DND-41 (cell line): ENCODE measurements around the gene NOL9.
A peak's percentile ranks its signal among the peaks of the same experiment; 100 is the strongest.

ENCODE experiments used
- ATAC-seq: fragments of 200-7000 bp; cut with Tn5 transposase; 3 replicates; pipeline ENCODE4 v1.9.1; 2021; ENCODE audit warnings: low read depth; ENCODE audit not compliant: insufficient read depth
- DNase-seq: peaks from one replicate; pipeline ENCODE4 v3.0.0-alpha.2; 2020
- H2AFZ ChIP-seq: 2 replicates; pipeline ENCODE4 v1.6.0; 2012; ENCODE audit warnings: low read depth, low read length
- H3K27ac ChIP-seq: 2 replicates; pipeline ENCODE4 v1.5.1; 2012; ENCODE audit warnings: low read length, inconsistent platforms
- H3K27me3 ChIP-seq: fragments of 200-600 bp; sonication (generic); 2 replicates; pipeline ENCODE4 v1.6.0; 2012; ENCODE audit warnings: low read length, mild to moderate bottlenecking, inconsistent platforms; ENCODE audit not compliant: insufficient read depth, poor library complexity
- H3K36me3 ChIP-seq: 2 replicates; pipeline ENCODE4 v1.5.1; 2012; ENCODE audit warnings: low read length, inconsistent platforms; ENCODE audit not compliant: insufficient read depth
- H3K4me1 ChIP-seq: 2 replicates; pipeline ENCODE4 v1.5.1; 2012; ENCODE audit warnings: mild to moderate bottlenecking, low read length; ENCODE audit not compliant: insufficient read depth
- H3K4me2 ChIP-seq: 2 replicates; pipeline ENCODE4 v1.6.0; 2012; ENCODE audit warnings: mild to moderate bottlenecking, moderate library complexity, low read length, inconsistent platforms; ENCODE audit not compliant: insufficient read depth
- H3K4me3 ChIP-seq, 2 experiments: fragments of 200-600 bp in 1 of 2; shearing (Covaris generic) in 1 of 2; 2 replicates each; pipeline ENCODE4 v1.5.1; 2012 to 2016; ENCODE audit warnings: inconsistent platforms in 2 of 2, low read length in 2 of 2, mild to moderate bottlenecking in 2 of 2, low read depth in 1 of 2, moderate library complexity in 1 of 2
- H3K79me2 ChIP-seq: 2 replicates; pipeline ENCODE4 v1.6.0; 2012; ENCODE audit warnings: low read length, inconsistent platforms; ENCODE audit not compliant: insufficient read depth
- H3K9ac ChIP-seq: 2 replicates; pipeline ENCODE4 v1.6.0; 2012; ENCODE audit warnings: low read depth, mild to moderate bottlenecking, inconsistent platforms, low read length, moderate library complexity
- H3K9me3 ChIP-seq: 2 replicates; pipeline ENCODE4 v1.5.1; 2012; ENCODE audit warnings: low read length, moderate library complexity, mild to moderate bottlenecking, inconsistent platforms; ENCODE audit not compliant: insufficient read depth, severe bottlenecking
- H4K20me1 ChIP-seq: 2 replicates; pipeline ENCODE4 v1.6.0; 2012; ENCODE audit warnings: low read length; ENCODE audit not compliant: insufficient read depth
- CTCF ChIP-seq: IDR thresholded peaks from 2 replicates; pipeline ENCODE4 v1.5.1; 2012; ENCODE audit warnings: borderline replicate concordance, low read length, moderate library complexity, mild to moderate bottlenecking; ENCODE audit not compliant: poor library complexity, severe bottlenecking; ENCODE audit errors: extremely low read depth
- EZH2 ChIP-seq: IDR thresholded peaks from 3 replicates; pipeline ENCODE4 v1.6.1; 2012; ENCODE audit warnings: borderline replicate concordance, low read depth, mild to moderate bottlenecking, moderate library complexity, low read length, inconsistent platforms; ENCODE audit not compliant: severe bottlenecking

Gene NOL9

GRCh38 chr1:6508154-6508815 lies 46.0 kb downstream of the NOL9 start:
- Histone ChIP-seq H2AFZ (no peak overlapping the region), H3K9me3 (no peaks in the 10 kb centered on the region), H3K4me2 (no peak overlapping the region), H3K36me3 (no peaks in the 10 kb centered on the region), H3K27me3 (no peaks in the 10 kb centered on the region), H3K9ac (no peak overlapping the region), H3K27ac (no peak overlapping the region), H3K79me2 (no peaks in the 10 kb centered on the region), H3K4me3 (no peak overlapping the region), H3K4me1 (no peaks in the 10 kb centered on the region), H4K20me1 (peaks cover 12% of the 10 kb centered on the region; the same call in 1 of the 2 replicates)
- ATAC-seq (0 out of 3 replicates have a peak, but pooled peaks have one; percentile 22), DNase-seq (no peak)
- TF ChIP-seq CTCF, result no peak
- no peak for TF ChIP-seq EZH2

- H4K20me1 ChIP-seq, result peaks cover 12% of the 10 kb centered on the region; the same call in 1 of the 2 replicates
- no peak overlapping the region for H3K4me3 ChIP-seq
- H3K79me2 ChIP-seq, result no peaks in the 10 kb centered on the region
- no peaks in the 10 kb centered on the region for H3K9me3 ChIP-seq
- H3K36me3 ChIP-seq, result no peaks in the 10 kb centered on the region
- no peak for ATAC-seq
- H3K9ac ChIP-seq, result no peak overlapping the region
- no peak overlapping the region for H3K4me2 ChIP-seq
- no peak for DNase-seq
- H2AFZ ChIP-seq, result no peak overlapping the region
- no peak overlapping the region for H3K27ac ChIP-seq
- no peak for TF ChIP-seq EZH2
- TF ChIP-seq CTCF, result no peak
- no peaks in the 10 kb centered on the region for H3K4me1 ChIP-seq
- H3K27me3 ChIP-seq, result no peaks in the 10 kb centered on the region
Measured at GRCh38 chr1:6507461-6507911, 46.8 kb downstream of the NOL9 start.

DNA sequence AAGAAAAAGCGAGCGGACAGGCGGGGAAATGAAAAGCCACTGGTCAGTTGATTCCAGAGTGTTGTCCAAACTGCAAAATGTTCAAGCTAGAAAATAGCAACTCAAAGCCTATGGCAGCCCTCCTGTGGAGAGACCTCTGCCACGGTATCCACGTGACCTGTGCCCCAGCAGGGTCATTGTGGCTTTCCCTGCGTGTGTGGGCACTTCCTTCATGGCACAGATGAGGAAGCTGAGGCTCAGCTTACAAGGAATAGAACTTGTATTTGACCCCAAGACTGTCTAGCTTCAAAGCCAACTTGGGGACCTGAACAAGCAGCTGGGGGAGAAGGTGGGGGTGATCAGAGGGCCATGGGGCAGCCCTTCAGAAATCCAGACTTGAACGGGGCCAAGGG lies 47.3 kb downstream of the NOL9 start:
- no peak for DNase-seq
- Histone ChIP-seq H3K27ac (no peak overlapping the region), H3K36me3 (no peaks in the 10 kb centered on the region), H3K4me2 (no peak overlapping the region), H2AFZ (no peak overlapping the region), H3K9me3 (no peaks in the 10 kb centered on the region), H3K79me2 (no peaks in the 10 kb centered on the region), H3K27me3 (no peaks in the 10 kb centered on the region), H3K4me1 (no peaks in the 10 kb centered on the region), H3K4me3 (no peak overlapping the region), H3K9ac (no peak overlapping the region), H4K20me1 (peaks cover 12% of the 10 kb centered on the region; the same call in 1 of the 2 replicates)
- ATAC-seq, result no peak
- TF ChIP-seq EZH2 (no peak), CTCF (no peak)
